Brain microvascular endothelial cell (primary cell): Measurements from ENCODE around the gene C1QA.

ENCODE experiments used
- DNase-seq: peaks from one replicate; pipeline ENCODE4 v3.0.0-alpha.2; 2020
- H3K27ac ChIP-seq: fragments of 250-450 bp; sonication (Bioruptor Pico); 2 replicates; pipeline ENCODE4 v1.5.1; 2020; ENCODE audit warnings: mild to moderate bottlenecking, moderate library complexity
- H3K27me3 ChIP-seq: fragments of 250-450 bp; sonication (Bioruptor Pico); replicated peaks from 2 replicates; pipeline ENCODE4 v1.5.1; 2020; ENCODE audit warnings: mild to moderate bottlenecking
- H3K36me3 ChIP-seq: fragments of 250-450 bp; sonication (Bioruptor Pico); replicated peaks from 2 replicates; pipeline ENCODE4 v1.5.1; 2020; ENCODE audit warnings: mild to moderate bottlenecking
- H3K4me3 ChIP-seq: 2 replicates; pipeline ENCODE4 v1.5.1; 2011; ENCODE audit warnings: low read depth, mild to moderate bottlenecking, control low read depth, low read length, moderate library complexity
- in situ Hi-C: cut with HindIII; loops from 2 replicates; pipeline ENCODE4 v1.10.0; 2017; ENCODE audit warnings: low sequenced_read_pairs, low pct_ligation_motif_present
- TF ChIP-seq, protein P1 (sequence below): IDR thresholded peaks from 2 replicates; pipeline ENCODE4 v1.5.1; 2011; ENCODE audit warnings: low read depth, mild to moderate bottlenecking, moderate library complexity, low read length, control low read depth, inconsistent platforms; ENCODE audit errors: missing control alignments

Gene C1QA

DNA sequence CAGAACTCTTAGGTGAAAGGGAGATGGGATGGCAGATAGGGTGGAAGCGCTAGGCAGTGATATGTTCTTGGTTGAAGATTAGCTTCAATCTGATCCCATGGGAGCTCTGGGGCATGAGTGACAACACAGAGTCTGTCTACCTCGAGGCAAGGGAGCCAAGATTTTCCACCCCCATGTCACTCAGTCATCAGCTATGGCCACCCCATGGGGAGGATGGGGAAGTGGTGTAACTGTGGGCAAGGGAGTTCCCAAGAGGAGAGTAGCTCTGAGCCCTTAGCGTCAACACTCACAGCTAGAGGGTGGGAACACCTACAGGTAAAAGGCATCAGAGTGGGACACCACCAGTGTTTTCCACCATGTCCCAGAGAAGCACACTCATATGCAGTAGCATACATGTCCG lies 30.3 kb upstream of the C1QA start:
- Histone ChIP-seq H3K36me3 (no peaks in the 10 kb centered on the region), H3K27ac (no peak overlapping the region), H3K27me3 (peaks cover 14% of the 10 kb centered on the region), H3K4me3 (no peak overlapping the region)
- in situ Hi-C loops = no loop called here
- TF ChIP-seq, protein P1, sequence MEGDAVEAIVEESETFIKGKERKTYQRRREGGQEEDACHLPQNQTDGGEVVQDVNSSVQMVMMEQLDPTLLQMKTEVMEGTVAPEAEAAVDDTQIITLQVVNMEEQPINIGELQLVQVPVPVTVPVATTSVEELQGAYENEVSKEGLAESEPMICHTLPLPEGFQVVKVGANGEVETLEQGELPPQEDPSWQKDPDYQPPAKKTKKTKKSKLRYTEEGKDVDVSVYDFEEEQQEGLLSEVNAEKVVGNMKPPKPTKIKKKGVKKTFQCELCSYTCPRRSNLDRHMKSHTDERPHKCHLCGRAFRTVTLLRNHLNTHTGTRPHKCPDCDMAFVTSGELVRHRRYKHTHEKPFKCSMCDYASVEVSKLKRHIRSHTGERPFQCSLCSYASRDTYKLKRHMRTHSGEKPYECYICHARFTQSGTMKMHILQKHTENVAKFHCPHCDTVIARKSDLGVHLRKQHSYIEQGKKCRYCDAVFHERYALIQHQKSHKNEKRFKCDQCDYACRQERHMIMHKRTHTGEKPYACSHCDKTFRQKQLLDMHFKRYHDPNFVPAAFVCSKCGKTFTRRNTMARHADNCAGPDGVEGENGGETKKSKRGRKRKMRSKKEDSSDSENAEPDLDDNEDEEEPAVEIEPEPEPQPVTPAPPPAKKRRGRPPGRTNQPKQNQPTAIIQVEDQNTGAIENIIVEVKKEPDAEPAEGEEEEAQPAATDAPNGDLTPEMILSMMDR = no peak
- no peak for DNase-seq

DNA sequence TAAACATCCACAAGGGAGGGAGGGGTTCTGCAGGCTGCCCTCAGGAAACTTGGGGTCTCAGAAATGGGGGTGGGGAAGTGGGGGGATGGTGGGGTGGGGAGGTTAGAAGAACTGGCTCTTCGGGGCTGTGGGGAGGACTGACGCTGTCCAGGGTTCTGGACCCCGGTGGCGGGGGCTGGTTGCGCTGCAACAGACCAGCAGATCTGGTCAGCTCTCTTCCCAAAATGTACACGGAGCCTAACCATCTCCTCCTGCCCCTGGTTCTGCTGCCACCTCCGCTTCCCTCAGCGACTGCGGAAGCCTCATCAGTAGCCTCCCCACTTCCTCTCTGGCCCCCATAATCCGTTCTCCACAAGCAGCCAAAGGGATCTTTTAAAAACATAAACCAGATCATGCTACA lies 29.3 kb upstream of the C1QA start:
- no peak for DNase-seq
- Histone ChIP-seq H3K27ac (no peak overlapping the region), H3K36me3 (no peaks in the 10 kb centered on the region), H3K27me3 (peaks cover 14% of the 10 kb centered on the region), H3K4me3 (no peak overlapping the region)
- in situ Hi-C loops = no loop called here
- TF ChIP-seq, protein P1 = no peak

DNA sequence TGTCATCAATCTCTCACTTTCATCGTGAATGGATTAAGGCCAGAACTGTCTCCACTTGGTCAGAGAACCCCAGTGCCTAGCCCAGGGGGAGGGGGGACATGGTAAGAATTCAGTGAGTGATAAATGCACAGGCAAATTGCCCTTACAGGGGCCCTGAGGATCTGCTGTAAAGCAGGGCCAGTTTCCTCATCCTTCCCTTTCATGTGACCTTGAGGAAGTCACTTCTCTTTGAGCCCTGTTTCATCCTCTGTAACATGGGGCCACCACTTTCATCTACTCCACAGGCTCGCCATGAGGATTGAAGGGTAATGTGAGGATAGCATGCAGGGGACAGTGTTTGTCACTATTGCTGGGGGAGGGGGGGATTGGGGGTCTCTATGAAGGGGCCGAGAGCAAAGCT lies 28.1 kb upstream of the C1QA start:
- Histone ChIP-seq H3K27me3 (peaks cover 14% of the 10 kb centered on the region), H3K36me3 (no peaks in the 10 kb centered on the region), H3K4me3 (no peak overlapping the region), H3K27ac (no peak overlapping the region)
- TF ChIP-seq, protein P1 = no peak
- in situ Hi-C loops = no loop called here
- no peak for DNase-seq

DNA sequence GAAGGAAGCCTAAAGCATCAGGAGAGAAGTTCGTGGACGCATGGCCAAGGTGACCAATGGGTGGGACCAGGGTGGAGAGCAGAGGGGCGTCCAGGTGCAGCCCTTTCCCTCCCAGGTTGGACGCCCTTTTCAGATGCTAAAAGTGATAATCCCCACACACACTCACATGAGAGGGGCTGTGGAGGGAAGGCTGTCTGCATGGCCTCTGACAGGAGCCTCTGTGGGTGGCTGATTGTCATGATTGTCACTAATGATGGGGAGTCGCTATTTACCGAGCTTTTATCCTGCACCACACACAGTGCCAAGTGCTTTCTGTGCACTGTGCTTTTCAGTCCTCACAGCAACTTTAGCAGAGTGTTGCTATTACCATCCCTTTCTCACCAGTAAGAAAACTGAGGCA lies 27.1 kb upstream of the C1QA start:
- Histone ChIP-seq H3K36me3 (no peaks in the 10 kb centered on the region), H3K27me3 (peaks cover 11% of the 10 kb centered on the region), H3K27ac (no peak overlapping the region), H3K4me3 (no peak overlapping the region)
- in situ Hi-C loops = no loop called here
- DNase-seq = no peak
- TF ChIP-seq, protein P1 = no peak

DNA sequence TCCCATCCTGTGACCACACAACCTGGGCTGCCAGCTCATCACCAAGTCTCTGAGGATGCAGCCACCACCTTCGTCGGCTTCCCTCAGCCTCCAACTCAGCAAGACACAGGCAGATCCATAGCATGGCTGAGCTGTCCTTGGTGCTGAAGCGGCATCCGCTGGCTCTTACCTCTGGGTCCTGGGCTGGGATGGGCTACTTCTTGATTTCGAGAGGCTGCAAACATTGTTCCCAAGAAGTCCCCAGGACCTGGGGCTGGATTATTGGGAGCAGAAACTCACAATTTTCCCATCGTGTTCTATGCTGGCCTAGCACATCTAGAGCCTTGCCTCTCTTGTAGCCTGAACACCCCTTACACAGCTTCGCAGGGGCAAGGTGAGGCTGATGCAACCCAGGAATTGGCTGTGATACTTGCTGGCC lies 24.9 kb upstream of the C1QA start:
- Histone ChIP-seq H3K36me3 (no peaks in the 10 kb centered on the region), H3K27ac (no peak overlapping the region), H3K4me3 (no peak overlapping the region), H3K27me3 (peaks cover 9% of the 10 kb centered on the region)
- in situ Hi-C loops = no loop called here
- TF ChIP-seq, protein P1 = no peak
- DNase-seq = peak; percentile 60
